GM19468 (cell line): ENCODE results near the gene C14orf132.

ENCODE experiments used
- ATAC-seq: cut with Tn5 transposase; IDR thresholded peaks from one replicate; pipeline ENCODE4 v1.9.1; 2021; ENCODE audit warnings: mild to moderate bottlenecking, moderate library complexity, moderate number of reproducible peaks; ENCODE audit not compliant: unreplicated experiment; ENCODE audit errors: extremely low read depth

The C14orf132 gene

DNA sequence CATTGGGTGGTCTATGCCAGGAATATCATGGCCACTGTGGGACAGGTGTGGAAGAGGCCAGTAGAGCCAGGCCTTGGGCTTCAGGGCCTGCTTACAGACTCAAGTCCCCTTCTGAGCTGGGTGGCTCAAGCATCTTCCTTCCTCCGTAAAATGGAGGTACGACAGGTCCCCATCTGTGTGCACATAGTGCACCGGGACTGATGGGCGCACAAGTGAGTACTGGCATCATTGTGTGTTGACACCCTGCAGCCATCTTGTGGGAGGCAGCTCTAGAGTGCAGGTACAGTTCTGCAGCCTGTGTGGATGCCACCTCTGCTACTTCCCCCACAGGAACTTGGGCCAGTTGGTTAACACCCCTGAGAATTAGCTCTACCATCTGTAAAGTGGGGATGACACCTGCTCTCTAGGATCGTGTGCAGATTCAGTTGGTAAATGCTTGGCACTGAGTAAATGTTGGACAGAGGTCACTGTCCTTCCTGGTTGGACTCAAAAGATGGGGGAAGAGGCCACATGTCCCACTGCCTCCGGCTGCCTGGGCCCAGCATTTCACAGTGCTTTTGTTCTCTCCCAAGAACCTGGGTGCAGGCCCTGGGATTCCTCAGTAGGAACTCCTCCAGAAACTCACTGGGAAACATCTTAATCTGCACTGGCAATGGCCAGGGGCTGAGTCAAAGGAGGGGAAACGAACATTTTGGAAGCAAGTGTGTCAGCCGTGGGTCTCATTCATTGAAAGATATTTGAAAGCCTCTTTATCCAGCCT, 70.6 kb downstream of the C14orf132 start:
- no peak for ATAC-seq

- no peak for ATAC-seq
Observed at GRCh38 chr14:96112032-96112431, 72.9 kb downstream of the C14orf132 start.

- ATAC-seq: no peak
Observed at GRCh38 chr14:96114002-96114401, 74.8 kb downstream of the C14orf132 start.

- no peak for ATAC-seq
Observed at GRCh38 chr14:96117101-96117897, 78.1 kb downstream of the C14orf132 start.

DNA sequence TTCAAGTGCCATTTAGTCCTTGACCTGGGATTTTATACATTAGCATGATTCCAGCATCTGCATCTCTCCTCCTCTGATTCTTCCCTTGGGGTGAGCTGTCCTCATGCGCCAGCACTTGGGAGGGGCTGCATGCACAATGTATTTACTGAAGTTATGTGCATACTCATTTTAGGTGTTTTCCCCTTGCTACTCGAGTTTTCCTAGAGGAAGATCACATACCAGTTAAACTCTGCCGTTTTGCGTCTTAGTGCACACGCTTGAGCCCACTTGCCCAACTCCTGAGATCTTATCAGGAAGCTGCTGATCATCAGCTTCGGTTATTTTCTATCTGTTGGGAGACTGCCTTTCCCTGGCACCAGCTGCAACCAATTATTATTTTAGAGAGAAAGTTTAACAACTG, 78.8 kb downstream of the C14orf132 start:
- no peak for ATAC-seq

DNA sequence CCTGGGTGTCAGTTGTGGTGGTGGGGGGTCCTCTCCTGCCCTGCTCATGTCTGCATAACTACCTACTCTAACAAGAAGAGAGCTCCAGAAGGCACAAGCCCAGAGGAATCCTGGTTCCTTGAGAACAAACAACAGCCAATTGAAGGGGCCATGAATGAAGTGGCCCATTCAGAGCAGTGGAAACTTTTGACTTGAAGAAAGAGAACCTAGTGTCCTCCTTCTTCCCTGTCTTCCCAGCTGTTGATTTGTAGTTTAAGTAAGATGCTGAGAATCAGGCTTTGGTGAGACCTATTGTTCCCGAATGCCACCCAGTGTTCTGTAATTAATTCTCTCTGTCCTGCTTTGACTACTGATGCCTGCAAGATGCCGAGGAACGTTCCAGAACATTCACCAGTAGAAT, 79.2 kb downstream of the C14orf132 start:
- no peak for ATAC-seq

DNA sequence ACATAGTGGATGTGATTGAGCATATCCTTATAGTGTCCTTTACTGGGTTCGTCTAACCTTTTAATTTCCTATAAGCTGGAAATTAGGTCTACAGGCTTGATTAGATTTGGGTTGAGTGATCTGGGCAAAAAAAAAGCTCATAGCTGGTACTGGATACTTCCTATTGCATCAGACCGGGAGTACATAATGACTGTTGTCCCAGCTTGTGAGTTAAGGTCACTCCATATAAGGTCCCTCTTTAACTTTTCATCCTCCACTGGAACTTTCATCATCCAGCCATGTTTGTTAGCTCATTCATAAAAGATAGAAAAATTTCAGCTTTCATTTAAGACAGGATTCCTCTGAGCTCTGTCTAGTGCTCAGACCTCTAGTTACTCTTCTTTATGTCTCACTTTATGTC, 80.8 kb downstream of the C14orf132 start:
- no peak for ATAC-seq

DNA sequence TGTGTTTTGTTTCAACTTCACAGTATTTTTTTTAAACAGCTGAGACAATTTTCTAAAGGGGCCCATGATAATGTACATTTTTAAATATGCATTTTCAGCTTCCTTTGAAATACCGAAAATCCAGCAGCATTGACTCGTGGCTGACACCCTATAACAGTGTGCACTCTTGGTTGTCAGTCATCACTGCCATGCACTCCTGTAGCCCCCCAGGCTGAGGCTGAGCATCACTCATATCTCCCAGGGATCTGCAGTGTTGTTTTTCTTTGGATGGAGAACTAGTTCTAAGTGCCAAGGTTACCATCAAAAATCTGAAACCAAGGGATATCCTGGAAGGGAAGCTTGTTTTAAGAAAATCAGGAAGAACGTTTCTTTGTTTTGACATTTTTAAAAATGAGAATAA, 81.2 kb downstream of the C14orf132 start:
- no peak for ATAC-seq

GRCh38 chr14:96120941-96121340, 81.8 kb downstream of the C14orf132 start:
- no peak for ATAC-seq

- no peak for ATAC-seq
Observed at GRCh38 chr14:96121660-96122395, 82.7 kb downstream of the C14orf132 start.

GRCh38 chr14:96122496-96122895, 83.3 kb downstream of the C14orf132 start:
- no peak for ATAC-seq

DNA sequence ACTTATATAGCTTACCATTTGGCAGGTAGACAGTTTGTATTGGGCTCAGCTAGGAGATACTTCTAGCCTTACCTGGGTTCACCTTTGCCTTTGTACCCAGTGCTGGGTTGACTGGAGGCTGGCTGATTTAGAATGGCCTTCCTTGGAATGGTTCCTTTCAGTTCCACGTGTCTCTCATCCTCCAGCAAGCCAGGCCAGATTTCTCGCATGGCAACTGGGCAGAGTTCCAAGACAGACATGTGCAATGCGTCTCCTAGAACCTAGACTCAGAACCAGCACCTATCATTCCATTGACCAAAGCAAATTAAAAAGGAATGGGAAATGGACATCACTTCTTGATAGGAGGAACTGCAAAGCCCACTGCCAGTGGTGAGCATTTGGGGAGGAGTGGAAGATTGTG, 86.4 kb downstream of the C14orf132 start:
- ATAC-seq: no peak

DNA sequence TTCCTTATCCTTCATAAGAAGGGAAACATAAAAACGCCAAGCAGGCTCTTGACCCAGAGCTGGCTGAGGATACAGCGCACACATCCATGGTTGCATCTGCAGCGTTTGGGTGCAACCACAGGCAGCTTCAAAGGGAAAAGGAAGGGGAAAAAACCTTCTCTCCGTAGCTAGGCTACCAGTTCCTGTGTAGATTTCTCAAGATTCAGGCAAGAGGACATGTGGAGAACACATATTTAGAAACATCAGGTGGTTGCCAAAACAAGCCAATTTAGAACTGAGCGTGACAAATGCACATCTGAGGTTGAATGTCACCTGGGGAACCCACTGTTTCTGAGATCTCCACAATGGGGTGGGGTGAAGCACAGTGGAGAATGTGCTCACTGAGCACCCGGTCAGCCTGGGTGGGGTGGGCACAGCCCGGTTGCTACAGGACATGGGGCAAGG, 87.2 kb downstream of the C14orf132 start:
- ATAC-seq: no peak

DNA sequence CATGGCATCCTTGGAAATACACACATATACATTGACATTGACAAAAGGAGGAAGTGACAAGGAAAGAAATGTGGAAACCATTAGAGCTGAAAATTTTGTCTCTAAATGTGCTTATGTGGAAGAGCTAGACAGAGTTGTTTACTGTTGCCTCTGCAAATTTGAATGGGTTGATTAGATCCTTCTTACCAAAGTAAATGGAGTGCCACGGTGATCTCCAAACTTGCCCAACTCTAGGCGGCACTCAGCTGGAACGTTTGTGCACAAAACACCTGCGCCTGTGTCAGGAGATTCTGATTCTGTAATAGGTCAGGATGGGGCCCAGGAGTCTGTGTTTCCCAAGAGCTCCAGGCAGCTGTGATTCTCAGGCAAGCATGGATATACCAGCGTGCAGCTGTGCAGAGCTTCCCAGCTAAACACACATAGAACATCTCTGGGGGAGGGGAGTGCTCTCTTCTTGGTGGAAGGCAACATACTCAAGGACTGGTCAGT, 87.7 kb downstream of the C14orf132 start:
- ATAC-seq: no peak

GRCh38 chr14:96129128-96129736, 90.1 kb downstream of the C14orf132 start:
- ATAC-seq: no peak

DNA sequence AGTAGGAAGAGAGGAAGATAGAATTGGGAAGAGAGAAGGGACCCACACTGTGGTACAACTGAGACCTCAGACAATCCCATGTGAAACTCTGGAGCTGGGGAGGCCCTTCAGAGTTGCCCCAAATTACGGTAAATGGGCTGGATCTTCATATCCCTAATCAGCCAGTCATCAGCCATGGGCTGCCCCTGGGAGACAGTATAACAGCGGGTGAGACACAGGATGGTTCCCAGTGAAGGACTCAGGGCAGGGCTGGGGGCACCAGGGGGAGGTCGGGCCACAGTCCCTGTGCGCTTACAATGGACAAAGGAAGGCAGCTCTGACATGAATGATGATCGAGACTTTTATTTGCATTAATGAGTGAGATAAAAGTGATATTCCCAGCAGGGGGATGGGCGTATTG, 91.2 kb downstream of the C14orf132 start:
- ATAC-seq: no peak

DNA sequence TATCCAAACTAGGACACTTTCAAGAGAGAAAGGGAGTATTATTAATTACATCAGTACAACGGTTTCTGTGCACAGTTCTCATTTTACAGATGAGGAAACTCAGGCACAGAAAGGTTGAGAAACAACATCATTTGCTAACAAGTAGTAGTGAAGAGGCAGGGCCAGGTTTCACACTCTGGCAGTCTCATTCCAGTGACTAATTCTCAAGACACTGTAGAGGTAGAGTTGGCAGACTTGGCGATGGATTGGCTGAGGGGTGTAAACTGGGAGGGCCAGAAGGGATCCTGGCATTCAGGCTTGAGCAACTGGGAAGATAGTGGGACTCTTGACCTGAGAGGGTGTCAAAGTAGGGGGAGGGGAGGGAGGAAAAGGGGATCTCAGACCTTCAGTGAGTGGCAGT, 91.7 kb downstream of the C14orf132 start:
- no peak for ATAC-seq

GRCh38 chr14:96131836-96132235, 92.7 kb downstream of the C14orf132 start:
- ATAC-seq: no peak

DNA sequence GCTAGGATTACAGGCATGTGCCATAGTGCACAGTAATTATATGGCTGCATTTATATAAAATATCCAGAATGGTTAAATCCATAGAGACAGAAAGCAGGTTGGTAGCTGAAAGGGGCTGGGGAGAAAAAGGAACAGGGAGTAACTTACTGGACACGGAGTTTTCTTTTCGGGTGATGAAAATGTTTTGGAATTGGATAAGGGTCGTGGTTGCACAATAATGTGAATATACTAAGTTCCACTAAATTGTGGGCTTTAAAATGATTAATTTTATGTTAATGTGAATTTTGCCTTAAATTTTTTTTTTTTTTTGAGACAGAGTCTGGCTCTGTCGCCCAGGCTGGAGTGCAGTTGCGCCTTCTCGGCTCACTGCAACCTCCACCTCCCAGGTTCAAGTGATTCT, 95.3 kb downstream of the C14orf132 start:
- no peak for ATAC-seq

DNA sequence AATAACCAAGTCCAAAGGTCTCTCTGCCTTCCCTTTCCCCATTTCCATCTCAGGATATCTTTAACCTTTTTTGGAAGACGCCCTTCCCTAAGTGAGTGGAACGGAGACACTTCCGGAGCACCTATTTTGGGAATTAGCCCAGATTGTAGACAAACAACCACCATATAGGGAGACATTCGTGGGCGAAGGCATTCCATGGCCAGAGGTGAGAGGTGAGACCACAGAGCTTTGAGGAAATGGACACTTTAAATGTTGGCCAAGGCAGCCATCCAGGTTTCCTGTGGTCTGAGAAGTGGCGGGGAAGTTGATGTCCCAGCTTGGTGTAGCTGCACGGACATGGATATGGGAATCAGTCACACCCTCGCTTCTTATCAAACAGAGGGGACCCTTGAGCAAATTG, 96.1 kb downstream of the C14orf132 start:
- ATAC-seq: no peak
